Heart left ventricle (tissue), 16 donors: Measurements from ENCODE around the gene TSC22D3. TPM values are rescaled to one million over a fixed set of nuclear protein-coding genes. Genes with fewer than 3 reads are reported as not detected.
A peak's percentile ranks its signal among the peaks of the same experiment; 100 is the strongest.
"Not testable (repeated sequence)": the region's sequence is repeated elsewhere in the genome, so short reads cannot be mapped to it uniquely, and the experiment has no call there.

Experiments
- ATAC-seq, 4 donors: fragments of 200-7000 bp; cut with Tn5 transposase; one replicate each; pipeline ENCODE4 v1.9.1; 2020 to 2022; ENCODE audit warnings: moderate library complexity in 4 of 4, mild to moderate bottlenecking in 3 of 4, moderate number of reproducible peaks in 1 of 4
- DNase-seq, 5 donors: peaks; one replicate each; pipeline ENCODE4 v3.0.0-alpha.2; 2020
- H3K27ac ChIP-seq, 12 donors: fragments of 200-600 bp; sonication (generic) in 4 of 12; one replicate each; pipeline versions ENCODE4 v1.5.0 to v1.8.0; 2016 to 2022; ENCODE audit warnings: mild to moderate bottlenecking in 2 of 12
- H3K27me3 ChIP-seq, 9 donors: fragments of 200-600 bp; sonication (generic) in 2 of 9; one replicate each; pipeline versions ENCODE4 v1.5.1 to v1.8.0; 2016 to 2022; ENCODE audit warnings: mild to moderate bottlenecking in 3 of 9
- H3K36me3 ChIP-seq, 9 donors: fragments of 200-600 bp; sonication (generic) in 2 of 9; one replicate each; pipeline versions ENCODE4 v1.5.0 to v1.8.0; 2018 to 2022; ENCODE audit warnings: mild to moderate bottlenecking in 2 of 9
- H3K4me1 ChIP-seq, 12 donors: fragments of 200-600 bp; sonication (generic) in 4 of 12; one replicate each; pipeline versions ENCODE4 v1.5.0 to v1.8.0; 2016 to 2022; ENCODE audit warnings: mild to moderate bottlenecking in 3 of 12
- H3K4me3 ChIP-seq, 12 donors: fragments of 200-600 bp; sonication (generic) in 4 of 12; one replicate each; pipeline versions ENCODE4 v1.5.0 to v1.8.0; 2017 to 2022; ENCODE audit warnings: mild to moderate bottlenecking in 9 of 12, moderate library complexity in 4 of 12
- H3K9me3 ChIP-seq, 12 donors: fragments of 200-600 bp; sonication (generic) in 4 of 12; one replicate each; pipeline versions ENCODE4 v1.5.0 to v1.8.0; 2016 to 2022; ENCODE audit warnings: mild to moderate bottlenecking in 1 of 12
- CTCF ChIP-seq, 12 donors: fragments of 200-600 bp; sonication (generic) in 4 of 12; IDR thresholded peaks; one replicate each; pipeline versions ENCODE4 v1.5.0 to v1.8.0; 2018 to 2022; ENCODE audit warnings: antibody characterized with exemption in 12 of 12, mild to moderate bottlenecking in 5 of 12
- POLR2A ChIP-seq, 2 donors: fragments of 450-650 bp; IDR thresholded peaks; one replicate each; pipeline ENCODE4 v1.6.1; 2017; ENCODE audit warnings: antibody characterized with exemption in 2 of 2, mild to moderate bottlenecking in 2 of 2, moderate library complexity in 2 of 2
- WGBS, 4 donors: extraction: QIAGEN DNeasy Blood & Tissue Kit in 2 of 4; methylation state at CpG; one replicate each; pipeline versions ENCODE4 v1.1.5 to v1.1.7; 2013 to 2018; 5-methylcytosine and 5-hydroxymethylcytosine counted together
- intact Hi-C, 10 donors: fragments of 100-400 bp; cut with DNase I; formaldehyde crosslinking; loops; one replicate each; pipeline versions ENCODE4 v1.11.1 to v1.14.2; 2022
- polyA plus RNA-seq, 2 donors: library from polyadenylated mRNA; stranded (reverse); fragments of 200-250 nt; gene quantifications; one replicate each; pipeline ENCODE4 v1.2.3, GENCODE V29; 2013
- total RNA-seq, 9 donors: library from RNA; depleted of rRNA in 2 of 9; stranded (reverse); fragments of >200 nt in 2 of 9; fragmentation: NEBNext Ultra II Directional in 3 of 9; extraction: Animal tissue kit (Norgen Biotek cat#: 25700) in 3 of 9; gene quantifications; one replicate each; pipeline versions ENCODE4 v1.1.0 to v1.2.4, GENCODE V29; 2016 to 2023
- donor health status: ischemic (EF 13 %, LVEDD 7.1; RV severe dilation, severe dysfunction).
- donor health status: healthy with polysubstance abuse.
- donor health status: DM: no; HTN: yes; CAD: no.
- donor health status: DM: no; HTN: no; CAD: no.
- donor health status: ischemic (EF 25% LVEDD 6.9; RV normal size, moderate dysfunction).
- donor health status: ischemic (EF 25% LVEDD 5.7; RV mildly dilated, moderate dysfunction).
- donor health status: healthy.
- donor health status: DM: yes; HTN: yes; CAD: no.
- donor health status: ischemic (EF 35%, LVEDD 5.7; RV mildly dilated, moderate dysfunction).
- donor health status: nonischemic (EF 11% LVEDD 7.7; RV severe dilation, severe dysfunction).
- donor health status: DM: yes; HTN: yes; CAD: no.
- donor health status: PGD.
- donor health status: ischemic (EF 29% LVEDD 5.4; RV normal size, mild dysfunction).
- donor health status: nonischemic (EF 23%, LVEDD 6.1; RV moderate dilation, normal function).

TSC22D3 gene
- total and polyA plus RNA-seq, 11 donors, result 28.0 to 145 (median 33.9) TPM

- Histone ChIP-seq H3K36me3 (no peaks in the 10 kb centered on the region), H3K9me3 (no peaks in the 10 kb centered on the region), H3K27me3 (peaks cover 0 to 11% (median 0%) of the 10 kb centered on the region in 9 donors), H3K4me3 (no peak overlapping the region), H3K4me1 (peaks cover 0 to 57% (median 21%) of the 10 kb centered on the region in 12 donors), H3K27ac (peak overlapping the region; percentile 53 to 98 (median 88))
- intact Hi-C loops, result loop anchor here in 8 of 10 donors (2.0 to 5.0 kb wide), 4 partner anchors 43 to 219 kb away; partner anchors contain the start of genes NCBP2L (in 8 of the 8) and TSC22D3 (in 7 of the 8)
- 29 to 64% (median 45%) methylated on average over 6 of the region's 6 CpGs for WGBS, 4 donors
- ATAC-seq (no peak), DNase-seq (no peak)
- TF ChIP-seq CTCF (IDR thresholded peaks at IDR 0.05), result no peak
- no peak for TF ChIP-seq POLR2A (IDR thresholded peaks at IDR 0.05)
These were observed 102.2 kb downstream of the TSC22D3 start for GRCh38 chrX:107673431-107673830.

GRCh38 chrX:107672955-107673378 is 102.6 kb downstream of the TSC22D3 start:
- intact Hi-C loops, result loop anchor here in 8 of 10 donors (2.0 to 5.0 kb wide), 4 partner anchors 44 to 219 kb away; partner anchors contain the start of genes NCBP2L (in 8 of the 8) and TSC22D3 (in 7 of the 8)
- Histone ChIP-seq H3K4me1 (peaks cover 0 to 53% (median 19%) of the 10 kb centered on the region in 12 donors), H3K36me3 (no peaks in the 10 kb centered on the region), H3K9me3 (no peaks in the 10 kb centered on the region), H3K4me3 (no peak overlapping the region), H3K27me3 (peaks cover 0 to 11% (median 0%) of the 10 kb centered on the region in 9 donors), H3K27ac (peak overlapping the region; percentile 53 to 98 (median 88))
- WGBS, 4 donors, result 13 to 21% (median 16%) methylated on average over 3 to 9 of the region's 9 CpGs
- DNase-seq (peak; percentile 55 to 83 (median 72)), ATAC-seq (peak; percentile 19 to 52 (median 42))
- TF ChIP-seq CTCF (IDR thresholded peaks at IDR 0.05) (peak; percentile 47 to 66 (median 58)), POLR2A (IDR thresholded peaks at IDR 0.05) (peak in 1 of 2 donors; percentile 25)

GRCh38 chrX:107671256-107671655 is 104.3 kb downstream of the TSC22D3 start:
- not testable (repeated sequence) for H3K27ac ChIP-seq

GRCh38 chrX:107669885-107670628 is 105.5 kb downstream of the TSC22D3 start:
- intact Hi-C loops, result loop anchor here in 8 of 10 donors (5.0 kb wide), 2 partner anchors 107 to 222 kb away; partner anchors contain the start of genes NCBP2L (in 7 of the 8) and TSC22D3 (in 7 of the 8)
- ATAC-seq, result no peak
- no peak overlapping the region for H3K27ac ChIP-seq
- H3K4me1 ChIP-seq, result peaks cover 0 to 30% (median 14%) of the 10 kb centered on the region in 12 donors
- WGBS, 4 donors, result 31 to 52% (median 39%) methylated on average over 5 of the region's 5 CpGs
- DNase-seq, result no peak
- H3K36me3 ChIP-seq, result no peaks in the 10 kb centered on the region
- TF ChIP-seq POLR2A (IDR thresholded peaks at IDR 0.05), result no peak
- no peak for TF ChIP-seq CTCF (IDR thresholded peaks at IDR 0.05)
- no peak overlapping the region for H3K4me3 ChIP-seq
- no peaks in the 10 kb centered on the region for H3K9me3 ChIP-seq
- peaks cover 0 to 15% (median 0%) of the 10 kb centered on the region in 9 donors for H3K27me3 ChIP-seq

More at GRCh38 chrX:107671256-107671655, 104.3 kb downstream of the TSC22D3 start:
- not testable (repeated sequence) for H3K9me3 ChIP-seq, H3K4me3 ChIP-seq, H3K36me3 ChIP-seq, DNase-seq, ATAC-seq
- WGBS, 4 donors, result 78 to 94% (median 89%) methylated on average over 9 of the region's 9 CpGs
- Histone ChIP-seq H3K4me1 (peaks cover 0 to 42% (median 17%) of the 10 kb centered on the region in 12 donors), H3K27me3 (peaks cover 0 to 19% (median 0%) of the 10 kb centered on the region in 9 donors)
- intact Hi-C loops, result loop anchor here in 8 of 10 donors (5.0 kb wide), 2 partner anchors 106 to 221 kb away; partner anchors contain the start of genes NCBP2L (in 7 of the 8) and TSC22D3 (in 7 of the 8)
